Measurements from ENCODE around the gene NR3C2.

- TF ChIP-seq CTCF (IDR thresholded peaks at IDR 0.05) = no peak
- no peak for TF ChIP-seq POLR2AphosphoS5 (IDR thresholded peaks at IDR 0.05)
- no peak for TF ChIP-seq POLR2A (IDR thresholded peaks at IDR 0.05)
Measured at GRCh38 chr4:148196164-148196563, 246.1 kb downstream of the NR3C2 start.

All from prostate gland (tissue), 2 donors.